ENCODE results near the gene THAP4. TPM values are rescaled to one million over a fixed set of nuclear protein-coding genes. Genes with fewer than 3 reads are reported as not detected.

The THAP4 gene
- polyA plus RNA-seq, 1 donor (not counting 4 experiments of a cell fraction or from before 2014, with no cell fraction given) = 30.3 TPM

DNA sequence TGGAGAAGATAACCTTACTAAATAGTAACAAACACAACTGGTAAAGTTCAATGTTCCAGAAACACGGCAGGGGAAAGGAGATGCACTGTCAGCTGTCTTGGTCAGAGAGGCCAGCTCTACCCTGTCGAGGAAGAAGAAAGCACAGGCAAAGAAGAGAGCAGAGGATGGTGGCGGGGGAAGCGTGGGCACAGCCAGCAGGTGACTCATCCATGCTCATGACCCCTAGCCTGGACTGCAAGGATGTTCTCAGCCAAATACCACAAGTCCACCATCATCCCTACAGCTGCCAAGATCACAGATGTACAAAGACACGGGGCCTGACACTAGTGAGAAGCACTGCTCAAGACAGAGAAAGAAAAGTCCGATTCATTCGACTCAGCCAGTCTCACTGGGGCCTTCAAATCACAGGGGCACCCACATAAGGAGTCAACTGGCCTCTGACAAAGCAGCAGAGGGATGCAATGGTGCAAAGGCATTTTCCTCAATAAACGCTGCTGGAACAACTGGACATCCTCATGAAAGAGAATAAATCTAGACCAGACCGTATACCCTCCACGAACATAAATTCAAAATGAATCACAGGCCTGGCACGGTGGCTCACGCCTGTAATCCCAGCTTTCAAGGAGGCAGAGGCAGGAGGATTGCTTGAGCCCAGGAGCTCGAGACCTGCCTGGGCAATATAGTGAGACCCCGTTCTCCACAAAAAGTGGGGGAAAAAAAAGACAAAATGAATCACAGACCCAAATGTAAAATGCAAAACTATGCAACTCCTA lies 44.1 kb upstream of the THAP4 start:
- no peak for TF ChIP-seq EZH2 (IDR thresholded peaks at IDR 0.05; ENCODE audit: low read length)
- TF ChIP-seq, protein P1, sequence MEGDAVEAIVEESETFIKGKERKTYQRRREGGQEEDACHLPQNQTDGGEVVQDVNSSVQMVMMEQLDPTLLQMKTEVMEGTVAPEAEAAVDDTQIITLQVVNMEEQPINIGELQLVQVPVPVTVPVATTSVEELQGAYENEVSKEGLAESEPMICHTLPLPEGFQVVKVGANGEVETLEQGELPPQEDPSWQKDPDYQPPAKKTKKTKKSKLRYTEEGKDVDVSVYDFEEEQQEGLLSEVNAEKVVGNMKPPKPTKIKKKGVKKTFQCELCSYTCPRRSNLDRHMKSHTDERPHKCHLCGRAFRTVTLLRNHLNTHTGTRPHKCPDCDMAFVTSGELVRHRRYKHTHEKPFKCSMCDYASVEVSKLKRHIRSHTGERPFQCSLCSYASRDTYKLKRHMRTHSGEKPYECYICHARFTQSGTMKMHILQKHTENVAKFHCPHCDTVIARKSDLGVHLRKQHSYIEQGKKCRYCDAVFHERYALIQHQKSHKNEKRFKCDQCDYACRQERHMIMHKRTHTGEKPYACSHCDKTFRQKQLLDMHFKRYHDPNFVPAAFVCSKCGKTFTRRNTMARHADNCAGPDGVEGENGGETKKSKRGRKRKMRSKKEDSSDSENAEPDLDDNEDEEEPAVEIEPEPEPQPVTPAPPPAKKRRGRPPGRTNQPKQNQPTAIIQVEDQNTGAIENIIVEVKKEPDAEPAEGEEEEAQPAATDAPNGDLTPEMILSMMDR (optimal IDR thresholded peaks at IDR 0.05 in 1 of 3, IDR thresholded peaks at IDR 0.05 in 1 of 3, conservative IDR thresholded peaks at IDR 0.05 in 1 of 3; ENCODE audit: extremely low read depth in 1 of 3, insufficient read depth in 2 of 3, low read length in 3 of 3) = no peak
- H3K4me2 ChIP-seq (ENCODE audit: control insufficient read depth, extremely low read depth, insufficient read depth, low read depth, low read length) = no peak overlapping the region
- dilution Hi-C loops (cut with MboI; ENCODE audit: extremely low pct_ligation_motif_present, low sequenced_read_pairs) = no loop called here
- no peak overlapping the region for H3K27ac ChIP-seq (ENCODE audit: control insufficient read depth, insufficient read depth, low read length)
- peaks cover 15% of the 10 kb centered on the region for H3K79me2 ChIP-seq (ENCODE audit: control insufficient read depth, insufficient read depth, low read length)
- H3K27me3 ChIP-seq (ENCODE audit: control insufficient read depth, extremely low read depth, insufficient read depth, low read length) = no peaks in the 10 kb centered on the region
- H3K4me1 ChIP-seq (ENCODE audit: control insufficient read depth, extremely low read depth, insufficient read depth, low read length) = peaks cover 4% of the 10 kb centered on the region
- FAIRE-seq (no peak), DNase-seq (ENCODE audit: low read depth, low spot score) (no peak)
- H4K20me1 ChIP-seq (ENCODE audit: control insufficient read depth, extremely low read depth, insufficient read depth, low read length) = no peaks in the 10 kb centered on the region
- no peak overlapping the region for H2AFZ ChIP-seq (ENCODE audit: control insufficient read depth, low read length)
- no peak overlapping the region for H3K4me3 ChIP-seq (ENCODE audit: control insufficient read depth in 2 of 3, extremely low read depth in 1 of 3, insufficient read depth in 2 of 3, low read depth in 1 of 3, low read length in 3 of 3)
- no peaks in the 10 kb centered on the region for H3K9me1 ChIP-seq (ENCODE audit: control insufficient read depth, extremely low read depth, insufficient read depth, low read length)
- H3K36me3 ChIP-seq (ENCODE audit: control insufficient read depth in 2 of 2, extremely low read depth in 1 of 2, insufficient read depth in 2 of 2, low read length in 2 of 2) = peaks cover 16% of the 10 kb centered on the region in 2 experiments
- H3K9me3 ChIP-seq (ENCODE audit: control insufficient read depth, low read depth, low read length) = no peaks in the 10 kb centered on the region
- no peak overlapping the region for H3K9ac ChIP-seq (ENCODE audit: control insufficient read depth, extremely low read depth, insufficient read depth, low read length)

DNA sequence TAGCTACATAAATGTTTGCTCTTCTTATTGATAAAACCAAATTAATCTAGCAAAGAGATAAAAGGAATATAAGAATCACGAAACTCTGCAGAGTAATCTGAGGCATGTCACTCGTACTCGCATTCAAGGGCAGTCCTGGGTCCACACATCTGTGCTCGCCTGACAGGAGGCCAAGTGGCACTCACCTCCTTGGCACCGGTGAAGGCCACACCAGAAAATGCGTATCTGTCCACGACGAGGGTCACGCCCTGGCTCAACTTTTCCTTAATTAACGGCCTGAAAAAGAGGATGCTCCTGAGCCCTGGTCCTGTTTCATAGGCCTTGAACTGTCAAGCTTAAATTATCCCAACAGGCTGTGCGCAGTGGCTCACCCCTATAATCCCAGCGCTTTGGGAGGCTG lies 43.1 kb upstream of the THAP4 start:
- Histone ChIP-seq H3K79me2 (ENCODE audit: control insufficient read depth, insufficient read depth, low read length) (peaks cover 11% of the 10 kb centered on the region), H3K9me3 (ENCODE audit: control insufficient read depth, low read depth, low read length) (no peaks in the 10 kb centered on the region), H3K4me2 (ENCODE audit: control insufficient read depth, extremely low read depth, insufficient read depth, low read depth, low read length) (no peak overlapping the region), H3K9ac (ENCODE audit: control insufficient read depth, extremely low read depth, insufficient read depth, low read length) (no peak overlapping the region), H3K27ac (ENCODE audit: control insufficient read depth, insufficient read depth, low read length) (no peak overlapping the region), H3K4me3 (ENCODE audit: control insufficient read depth in 2 of 3, extremely low read depth in 1 of 3, insufficient read depth in 2 of 3, low read depth in 1 of 3, low read length in 3 of 3) (no peak overlapping the region), H3K27me3 (ENCODE audit: control insufficient read depth, extremely low read depth, insufficient read depth, low read length) (no peaks in the 10 kb centered on the region), H3K4me1 (ENCODE audit: control insufficient read depth, extremely low read depth, insufficient read depth, low read length) (no peaks in the 10 kb centered on the region), H3K36me3 (ENCODE audit: control insufficient read depth in 2 of 2, extremely low read depth in 1 of 2, insufficient read depth in 2 of 2, low read length in 2 of 2) (peaks cover 18 to 22% of the 10 kb centered on the region in 2 experiments), H4K20me1 (ENCODE audit: control insufficient read depth, extremely low read depth, insufficient read depth, low read length) (no peaks in the 10 kb centered on the region), H2AFZ (ENCODE audit: control insufficient read depth, low read length) (no peak overlapping the region), H3K9me1 (ENCODE audit: control insufficient read depth, extremely low read depth, insufficient read depth, low read length) (no peaks in the 10 kb centered on the region)
- DNase-seq (ENCODE audit: low read depth, low spot score) = no peak
- FAIRE-seq = no peak
- dilution Hi-C loops (cut with MboI; ENCODE audit: extremely low pct_ligation_motif_present, low sequenced_read_pairs) = no loop called here
- TF ChIP-seq, protein P1 (optimal IDR thresholded peaks at IDR 0.05 in 1 of 3, IDR thresholded peaks at IDR 0.05 in 1 of 3, conservative IDR thresholded peaks at IDR 0.05 in 1 of 3; ENCODE audit: extremely low read depth in 1 of 3, insufficient read depth in 2 of 3, low read length in 3 of 3) = no peak
- TF ChIP-seq EZH2 (IDR thresholded peaks at IDR 0.05; ENCODE audit: low read length) = no peak

Data from keratinocyte (primary cell).